ENCODE measurements around the gene PIGZ. TPM values are rescaled to one million over a fixed set of nuclear protein-coding genes. Genes with fewer than 3 reads are reported as not detected.

Gene PIGZ
- total RNA-seq, 1 experiment from 2014 or later: 0.69 TPM

GRCh38 chr3:196901768-196902167, 66.9 kb downstream of the PIGZ start:
- no peak overlapping the region for H3K4me3 ChIP-seq (ENCODE audit: low read depth, low read length, poor library complexity, severe bottlenecking)
- no peak for TF ChIP-seq EZH2 (IDR thresholded peaks at IDR 0.05; ENCODE audit: borderline replicate concordance, low read depth, low read length, poor library complexity, severe bottlenecking)
- no peak for TF ChIP-seq CTCF (conservative IDR thresholded peaks at IDR 0.05; ENCODE audit: low read depth, low read length)
- no peaks in the 10 kb centered on the region for H3K27me3 ChIP-seq (replicated peaks; ENCODE audit: insufficient read depth, low read depth, low read length, poor library complexity)
- no peak overlapping the region for H3K27ac ChIP-seq (ENCODE audit: low read depth, low read length, poor library complexity, severe bottlenecking)
- DNase-seq (ENCODE audit: low spot score): no peak
- H3K9me3 ChIP-seq (ENCODE audit: low read depth, low read length, poor library complexity, severe bottlenecking): no peaks in the 10 kb centered on the region
- H3K36me3 ChIP-seq (ENCODE audit: insufficient read depth, low read length, poor library complexity, severe bottlenecking): peaks cover 38% of the 10 kb centered on the region
- no peaks in the 10 kb centered on the region for H3K4me1 ChIP-seq (ENCODE audit: insufficient read depth, low read length, poor library complexity, severe bottlenecking)
- intact Hi-C loops (cut with micrococcal nuclease; ENCODE audit: unreplicated experiment): no loop called here
- ChIA-PET CTCF (no interaction called here), POLR2A (ENCODE audit: low non-redundant PET) (no interaction called here)
- BruUV-seq (replicated peaks): no TSS peak

Other genes starting within 250 kb of the PIGZ start
- 93.2 and 102 TPM in 2 replicates for gene PAK2, start 229.0 kb downstream of the PIGZ start, total RNA-seq (2021)
- 42.1 and 42.2 TPM in 2 replicates for gene SENP5, start 100.9 kb downstream of the PIGZ start, total RNA-seq (2021)
- gene NCBP2, start 26.3 kb downstream of the PIGZ start, total RNA-seq (2021): 87.6 and 93.7 TPM in 2 replicates
- gene MELTF, start 61.0 kb upstream of the PIGZ start, total RNA-seq (2021): 2.6 and 4.3 TPM in 2 replicates